Osteocyte (in vitro differentiated cells): Measurements from ENCODE around the gene ASB2. TPM values are rescaled to one million over a fixed set of nuclear protein-coding genes. Genes with fewer than 3 reads are reported as not detected.

Source experiments
- DNase-seq: peaks from one replicate; pipeline ENCODE4 v3.0.0; 2021; ENCODE audit warnings: mixed read lengths; ENCODE audit not compliant: unreplicated experiment; ENCODE audit errors: extremely low spot score
- H3K27ac Mint-ChIP-seq: one replicate; pipeline ENCODE4 v1.8.0; 2021; ENCODE audit warnings: mild to moderate bottlenecking, mixed read lengths; ENCODE audit not compliant: unreplicated experiment
- H3K27me3 Mint-ChIP-seq: one replicate; pipeline ENCODE4 v1.8.0; 2021; ENCODE audit warnings: mixed read lengths; ENCODE audit not compliant: unreplicated experiment
- H3K36me3 Mint-ChIP-seq: one replicate; pipeline ENCODE4 v1.8.0; 2021; ENCODE audit warnings: mixed read lengths; ENCODE audit not compliant: unreplicated experiment
- H3K4me1 Mint-ChIP-seq: one replicate; pipeline ENCODE4 v1.8.0; 2021; ENCODE audit warnings: mixed read lengths; ENCODE audit not compliant: unreplicated experiment
- H3K4me3 Mint-ChIP-seq: one replicate; pipeline ENCODE4 v1.8.0; 2021; ENCODE audit warnings: mild to moderate bottlenecking, moderate library complexity, mixed read lengths; ENCODE audit not compliant: unreplicated experiment
- H3K9me3 Mint-ChIP-seq: one replicate; pipeline ENCODE4 v1.8.0; 2021; ENCODE audit warnings: mixed read lengths; ENCODE audit not compliant: unreplicated experiment
- total RNA-seq: library from RNA; stranded (reverse); gene quantifications from 2 replicates; pipeline ENCODE4 v1.2.1, GENCODE V29; 2021
- TF ChIP-seq, protein P1 (sequence below): fragments of 200-600 bp; sonication (generic); IDR thresholded peaks from 2 replicates; pipeline ENCODE4 v1.5.0; 2021; ENCODE audit warnings: antibody characterized with exemption, mild to moderate bottlenecking, moderate library complexity

The ASB2 gene
- total RNA-seq, 1 donor from 2014 or later, result 0.38 TPM

DNA sequence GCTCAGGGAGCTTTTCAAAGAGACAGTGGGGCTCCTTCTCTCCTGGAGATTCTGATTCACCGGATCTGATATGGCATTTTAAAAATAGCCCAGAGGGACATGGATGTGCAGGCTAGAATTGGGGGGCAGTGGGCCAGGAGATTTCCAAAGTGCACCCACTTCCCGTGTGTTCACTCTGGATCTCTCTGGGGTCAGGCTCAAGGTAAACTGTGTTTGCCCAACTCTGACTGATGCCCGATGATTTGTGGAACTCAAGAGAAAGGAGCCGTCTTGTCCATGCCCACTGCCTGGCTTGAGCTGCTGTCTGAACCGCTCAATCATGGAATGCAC is 31.3 kb downstream of the ASB2 start:
- H3K27ac Mint-ChIP-seq, result no peak overlapping the region
- peaks cover 50% of the 10 kb centered on the region for H3K4me1 Mint-ChIP-seq
- H3K27me3 Mint-ChIP-seq, result peaks cover 25% of the 10 kb centered on the region
- H3K4me3 Mint-ChIP-seq, result no peak overlapping the region
- H3K36me3 Mint-ChIP-seq, result no peaks in the 10 kb centered on the region
- TF ChIP-seq, protein P1, sequence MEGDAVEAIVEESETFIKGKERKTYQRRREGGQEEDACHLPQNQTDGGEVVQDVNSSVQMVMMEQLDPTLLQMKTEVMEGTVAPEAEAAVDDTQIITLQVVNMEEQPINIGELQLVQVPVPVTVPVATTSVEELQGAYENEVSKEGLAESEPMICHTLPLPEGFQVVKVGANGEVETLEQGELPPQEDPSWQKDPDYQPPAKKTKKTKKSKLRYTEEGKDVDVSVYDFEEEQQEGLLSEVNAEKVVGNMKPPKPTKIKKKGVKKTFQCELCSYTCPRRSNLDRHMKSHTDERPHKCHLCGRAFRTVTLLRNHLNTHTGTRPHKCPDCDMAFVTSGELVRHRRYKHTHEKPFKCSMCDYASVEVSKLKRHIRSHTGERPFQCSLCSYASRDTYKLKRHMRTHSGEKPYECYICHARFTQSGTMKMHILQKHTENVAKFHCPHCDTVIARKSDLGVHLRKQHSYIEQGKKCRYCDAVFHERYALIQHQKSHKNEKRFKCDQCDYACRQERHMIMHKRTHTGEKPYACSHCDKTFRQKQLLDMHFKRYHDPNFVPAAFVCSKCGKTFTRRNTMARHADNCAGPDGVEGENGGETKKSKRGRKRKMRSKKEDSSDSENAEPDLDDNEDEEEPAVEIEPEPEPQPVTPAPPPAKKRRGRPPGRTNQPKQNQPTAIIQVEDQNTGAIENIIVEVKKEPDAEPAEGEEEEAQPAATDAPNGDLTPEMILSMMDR, result no peak
- DNase-seq, result no peak
- no peaks in the 10 kb centered on the region for H3K9me3 Mint-ChIP-seq

DNA sequence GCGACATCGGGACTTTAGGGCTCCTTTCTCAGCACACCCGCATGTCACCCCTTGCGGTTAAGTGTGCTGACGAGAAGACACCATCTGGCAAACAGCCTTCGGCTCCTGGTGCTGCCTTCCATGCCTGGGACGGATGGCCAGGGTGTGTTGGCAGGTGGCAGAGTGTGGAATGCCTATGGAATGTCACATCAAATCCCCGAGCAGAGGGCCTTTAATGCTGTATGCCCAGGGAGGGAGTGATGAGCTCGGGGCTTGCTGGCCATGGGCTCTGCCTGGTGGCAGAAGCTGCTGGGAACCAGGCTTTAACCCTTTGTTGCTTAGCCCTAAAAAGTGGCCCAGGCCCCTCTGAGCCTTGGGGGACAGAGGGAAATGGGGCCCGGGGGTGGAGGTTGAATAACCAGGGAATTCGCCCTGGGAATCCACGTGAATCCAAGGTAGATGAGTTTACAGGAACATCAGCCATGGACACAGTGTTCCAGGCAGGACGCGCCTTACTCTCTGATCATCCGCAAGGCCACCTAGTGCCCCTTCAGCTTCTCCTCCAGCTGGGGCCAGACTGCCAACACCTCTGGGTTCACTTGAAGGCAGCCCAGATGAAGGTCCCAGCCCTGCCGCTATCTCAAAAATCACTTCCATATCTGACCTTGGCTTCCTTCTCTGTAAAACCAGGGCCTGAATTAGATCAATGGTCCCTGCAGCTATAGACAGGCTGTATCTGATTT is 31.9 kb downstream of the ASB2 start:
- H3K9me3 Mint-ChIP-seq, result no peaks in the 10 kb centered on the region
- TF ChIP-seq, protein P1, result no peak
- no peaks in the 10 kb centered on the region for H3K36me3 Mint-ChIP-seq
- peaks cover 25% of the 10 kb centered on the region for H3K27me3 Mint-ChIP-seq
- no peak overlapping the region for H3K27ac Mint-ChIP-seq
- H3K4me1 Mint-ChIP-seq, result peaks cover 47% of the 10 kb centered on the region
- no peak for DNase-seq
- no peak overlapping the region for H3K4me3 Mint-ChIP-seq

DNA sequence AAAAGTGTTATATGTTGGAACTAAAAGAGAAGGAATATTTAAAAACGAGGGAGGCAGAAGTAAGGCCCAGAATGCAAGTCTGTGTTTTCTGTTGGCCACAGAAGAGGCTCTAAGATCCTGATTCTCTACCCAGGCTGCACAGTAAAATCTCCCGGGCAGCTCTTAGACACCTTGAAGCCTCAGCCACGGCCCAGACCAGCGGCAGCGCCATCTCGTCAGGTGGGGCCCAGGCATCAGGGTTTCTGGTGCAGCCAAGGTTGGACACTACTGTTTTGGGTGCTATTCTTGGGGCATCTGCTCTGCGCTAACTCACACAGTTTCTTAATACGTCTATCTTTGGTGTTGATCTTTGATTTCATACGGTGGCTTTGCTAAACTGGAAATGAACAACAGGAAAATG is 32.4 kb downstream of the ASB2 start:
- H3K9me3 Mint-ChIP-seq, result no peaks in the 10 kb centered on the region
- peaks cover 26% of the 10 kb centered on the region for H3K27me3 Mint-ChIP-seq
- no peak overlapping the region for H3K27ac Mint-ChIP-seq
- TF ChIP-seq, protein P1, result no peak
- H3K36me3 Mint-ChIP-seq, result no peaks in the 10 kb centered on the region
- DNase-seq, result no peak
- H3K4me3 Mint-ChIP-seq, result no peak overlapping the region
- H3K4me1 Mint-ChIP-seq, result peaks cover 41% of the 10 kb centered on the region

DNA sequence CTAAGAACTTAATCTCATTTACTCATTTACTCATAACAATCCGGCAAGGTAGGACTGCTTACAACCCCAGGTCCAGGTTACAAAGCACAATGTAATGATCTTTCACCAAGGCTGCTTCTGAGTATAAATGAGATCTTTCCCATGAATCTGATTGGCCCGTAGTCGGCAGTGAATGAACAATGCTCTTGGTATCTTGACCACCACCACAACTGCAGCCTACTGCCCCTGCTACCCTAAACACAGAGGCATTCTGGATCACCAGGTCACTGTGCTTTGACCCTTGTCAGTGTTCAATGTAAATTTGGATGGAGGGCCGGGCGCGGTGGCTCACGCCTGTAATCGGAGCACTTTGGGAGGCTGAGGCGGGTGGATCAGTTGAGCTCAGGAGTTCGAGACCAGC is 33.3 kb downstream of the ASB2 start:
- no peaks in the 10 kb centered on the region for H3K9me3 Mint-ChIP-seq
- H3K4me3 Mint-ChIP-seq, result no peak overlapping the region
- peaks cover 33% of the 10 kb centered on the region for H3K27me3 Mint-ChIP-seq
- H3K36me3 Mint-ChIP-seq, result no peaks in the 10 kb centered on the region
- H3K4me1 Mint-ChIP-seq, result peaks cover 36% of the 10 kb centered on the region
- TF ChIP-seq, protein P1, result no peak
- H3K27ac Mint-ChIP-seq, result no peak overlapping the region
- DNase-seq, result no peak

DNA sequence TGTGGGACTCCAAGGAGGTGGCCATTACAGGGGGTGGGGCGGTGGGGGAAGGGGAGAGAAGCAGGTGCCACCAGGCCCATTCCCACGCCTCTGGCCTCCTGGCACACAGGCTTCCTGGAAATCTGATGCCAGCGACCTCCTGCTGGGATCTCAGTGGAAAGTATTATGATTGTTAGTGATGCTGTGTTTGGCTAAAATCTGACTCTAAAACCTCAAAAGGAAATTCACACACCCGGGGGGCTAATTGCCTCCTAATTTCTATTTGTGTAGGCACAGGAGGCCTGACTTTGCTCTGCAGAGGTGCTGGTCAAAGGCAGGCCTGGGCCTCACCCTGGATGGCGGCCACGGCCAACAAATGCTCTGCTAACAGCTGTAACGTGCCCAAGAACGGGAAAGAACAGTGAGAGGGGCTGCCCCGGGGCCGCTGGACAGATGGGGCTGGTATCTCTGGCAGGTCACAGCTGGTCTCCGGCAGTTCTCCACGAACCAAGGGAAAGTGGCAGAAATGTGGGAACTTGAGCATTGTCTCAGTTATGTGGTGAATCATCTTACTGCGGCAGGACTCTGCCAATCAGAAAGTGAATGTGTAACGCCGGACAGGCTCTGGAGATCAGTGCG is 35.0 kb downstream of the ASB2 start:
- Mint-ChIP-seq H3K9me3 (no peaks in the 10 kb centered on the region), H3K27ac (peak overlapping the region; percentile 88), H3K4me1 (peaks cover 31% of the 10 kb centered on the region), H3K36me3 (no peaks in the 10 kb centered on the region), H3K4me3 (no peak overlapping the region), H3K27me3 (peaks cover 37% of the 10 kb centered on the region)
- peak; percentile 92 for DNase-seq
- TF ChIP-seq, protein P1, result no peak
